Activated CD8-positive, alpha-beta memory T cell treated with anti-CD3 and anti-CD28 coated beads, Interleukin-2, amount 50 U/mL, for 48 hours (primary cell): ENCODE measurements around the gene MINPP1.
"Not testable (repeated sequence)": the region's sequence is repeated elsewhere in the genome, so short reads cannot be mapped to it uniquely, and the experiment has no call there.

Experiments used
- DNase-seq: peaks from one replicate; pipeline ENCODE4 v3.0.0-alpha.2; 2020

Gene MINPP1, protein sequence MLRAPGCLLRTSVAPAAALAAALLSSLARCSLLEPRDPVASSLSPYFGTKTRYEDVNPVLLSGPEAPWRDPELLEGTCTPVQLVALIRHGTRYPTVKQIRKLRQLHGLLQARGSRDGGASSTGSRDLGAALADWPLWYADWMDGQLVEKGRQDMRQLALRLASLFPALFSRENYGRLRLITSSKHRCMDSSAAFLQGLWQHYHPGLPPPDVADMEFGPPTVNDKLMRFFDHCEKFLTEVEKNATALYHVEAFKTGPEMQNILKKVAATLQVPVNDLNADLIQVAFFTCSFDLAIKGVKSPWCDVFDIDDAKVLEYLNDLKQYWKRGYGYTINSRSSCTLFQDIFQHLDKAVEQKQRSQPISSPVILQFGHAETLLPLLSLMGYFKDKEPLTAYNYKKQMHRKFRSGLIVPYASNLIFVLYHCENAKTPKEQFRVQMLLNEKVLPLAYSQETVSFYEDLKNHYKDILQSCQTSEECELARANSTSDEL

DNA sequence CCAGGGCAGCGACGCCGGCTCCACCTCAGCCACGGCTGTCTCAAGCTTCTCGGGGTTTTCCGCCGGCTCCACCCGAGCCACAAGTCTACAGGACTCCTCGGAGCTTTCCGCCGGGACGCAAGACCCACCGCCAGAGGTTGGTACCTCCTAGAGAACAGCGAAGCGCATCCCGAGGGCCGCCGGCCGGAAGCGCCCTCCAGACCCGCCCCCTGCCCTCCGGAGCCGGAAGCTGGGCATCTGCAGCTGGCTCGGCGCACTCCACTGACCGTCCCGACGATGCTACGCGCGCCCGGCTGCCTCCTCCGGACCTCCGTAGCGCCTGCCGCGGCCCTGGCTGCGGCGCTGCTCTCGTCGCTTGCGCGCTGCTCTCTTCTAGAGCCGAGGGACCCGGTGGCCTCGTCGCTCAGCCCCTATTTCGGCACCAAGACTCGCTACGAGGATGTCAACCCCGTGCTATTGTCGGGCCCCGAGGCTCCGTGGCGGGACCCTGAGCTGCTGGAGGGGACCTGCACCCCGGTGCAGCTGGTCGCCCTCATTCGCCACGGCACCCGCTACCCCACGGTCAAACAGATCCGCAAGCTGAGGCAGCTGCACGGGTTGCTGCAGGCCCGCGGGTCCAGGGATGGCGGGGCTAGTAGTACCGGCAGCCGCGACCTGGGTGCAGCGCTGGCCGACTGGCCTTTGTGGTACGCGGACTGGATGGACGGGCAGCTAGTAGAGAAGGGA lies at the start of gene MINPP1:
Gene MINPP1, plus strand, starts transcription at position 254 of the 726 bp plus-strand sequence. Its CDS starts 23 bp downstream, at position 277.
- DNase-seq = peak; percentile 90

DNA sequence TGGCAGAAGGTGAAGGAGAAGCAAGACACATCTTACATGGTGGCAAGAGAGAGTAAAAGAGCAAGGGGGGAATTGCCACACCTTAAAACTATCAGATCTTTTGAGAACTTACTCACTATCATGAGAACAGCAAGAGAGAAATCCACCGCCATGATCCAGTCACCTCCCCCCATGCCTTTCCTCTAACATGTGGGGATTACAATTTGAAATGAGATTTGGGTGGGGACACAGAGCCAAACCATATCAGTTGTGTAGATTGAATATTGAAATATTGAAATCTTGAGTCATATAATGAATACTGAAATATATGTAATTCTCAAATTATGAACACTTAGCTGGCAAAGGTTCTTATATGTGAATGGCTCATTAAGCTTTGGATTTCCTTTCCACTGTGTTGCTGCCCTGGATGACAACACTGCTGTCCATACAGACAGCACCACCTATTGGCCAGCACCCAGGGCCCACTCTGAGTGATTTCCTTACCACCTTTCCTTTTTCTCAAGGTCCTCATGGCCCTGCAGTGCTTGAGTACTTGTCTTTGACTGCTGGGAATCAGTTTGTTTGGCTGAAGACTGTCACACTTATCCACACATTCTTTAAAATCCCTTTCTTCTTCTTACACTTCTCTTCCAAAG lies 48.0 kb upstream of the MINPP1 start:
- not testable (repeated sequence) for DNase-seq

DNA sequence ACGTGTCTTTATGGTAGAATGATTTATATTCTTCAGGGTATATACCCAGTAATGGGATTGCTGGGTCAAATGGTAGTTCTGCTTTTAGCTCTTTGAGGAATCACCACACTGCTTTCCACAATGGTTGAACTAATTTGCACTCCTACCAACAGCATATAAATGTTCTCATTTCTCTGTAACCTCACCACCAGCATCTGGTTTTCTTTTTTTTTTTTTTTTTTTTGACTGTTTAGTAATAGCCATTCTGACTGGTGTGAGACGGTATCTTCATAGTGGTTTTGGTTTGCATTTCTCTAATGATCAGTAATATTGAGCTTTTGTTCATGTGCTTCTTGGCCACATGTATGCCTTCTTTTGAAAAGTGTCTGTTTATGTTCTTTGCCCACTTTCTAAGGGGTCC lies 42.9 kb upstream of the MINPP1 start:
- not testable (repeated sequence) for DNase-seq

DNA sequence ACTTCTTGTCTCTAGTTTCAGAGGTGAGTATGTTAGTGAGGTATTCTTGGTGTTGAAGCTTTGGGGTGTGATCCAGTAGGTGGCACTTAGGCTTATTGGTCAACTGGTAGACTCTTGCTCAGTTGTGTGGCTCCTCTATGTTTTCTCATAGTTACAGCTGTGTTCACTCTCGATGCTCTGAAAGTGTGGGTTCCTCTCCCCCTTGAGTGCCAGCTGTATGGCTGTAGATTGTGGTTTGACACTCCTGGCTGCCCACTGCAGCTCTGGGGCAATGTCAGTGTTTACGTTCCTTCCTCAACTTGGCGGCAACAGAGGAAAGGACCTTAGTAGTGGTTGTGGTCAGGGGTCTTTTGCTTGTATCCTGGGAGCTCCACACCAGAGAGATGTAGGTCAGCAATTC lies 37.8 kb upstream of the MINPP1 start:
- DNase-seq = not testable (repeated sequence)

DNA sequence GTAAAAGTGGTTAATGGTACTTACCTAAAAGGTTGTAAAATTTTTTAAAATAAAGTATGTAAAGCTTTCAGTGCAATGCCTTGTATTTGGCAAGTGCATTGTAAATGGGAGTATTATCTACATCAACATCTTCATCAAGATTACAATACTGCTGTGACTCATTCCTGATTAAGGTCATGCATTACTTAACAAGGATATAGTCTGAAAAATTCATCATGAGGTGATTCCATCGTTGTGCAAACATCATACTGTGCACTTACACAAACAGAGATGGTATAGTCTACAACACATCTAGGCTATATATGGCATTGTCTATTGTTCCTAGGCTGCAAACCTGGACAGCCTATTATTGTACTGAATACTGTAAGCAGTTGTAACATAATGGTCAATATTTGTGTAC lies 16.0 kb upstream of the MINPP1 start:
- DNase-seq = not testable (repeated sequence)

DNA sequence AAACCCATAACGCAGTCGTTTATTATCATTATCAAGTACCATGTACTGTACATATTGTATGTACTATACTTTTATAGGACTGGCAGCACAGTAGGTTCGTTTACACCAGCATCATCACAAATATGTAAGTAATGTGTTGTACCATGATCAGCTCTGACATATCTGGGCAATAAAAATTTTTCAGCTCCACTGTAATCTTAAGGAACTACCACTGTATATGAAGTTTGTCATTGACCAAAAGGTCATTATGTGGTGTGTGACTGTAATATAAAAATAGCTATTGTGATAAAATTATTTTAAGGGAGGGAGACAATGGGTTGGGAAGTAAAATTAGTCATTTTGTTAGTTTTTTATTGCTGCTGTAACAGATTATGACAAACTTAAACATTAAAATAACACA lies 14.4 kb upstream of the MINPP1 start:
- not testable (repeated sequence) for DNase-seq

DNA sequence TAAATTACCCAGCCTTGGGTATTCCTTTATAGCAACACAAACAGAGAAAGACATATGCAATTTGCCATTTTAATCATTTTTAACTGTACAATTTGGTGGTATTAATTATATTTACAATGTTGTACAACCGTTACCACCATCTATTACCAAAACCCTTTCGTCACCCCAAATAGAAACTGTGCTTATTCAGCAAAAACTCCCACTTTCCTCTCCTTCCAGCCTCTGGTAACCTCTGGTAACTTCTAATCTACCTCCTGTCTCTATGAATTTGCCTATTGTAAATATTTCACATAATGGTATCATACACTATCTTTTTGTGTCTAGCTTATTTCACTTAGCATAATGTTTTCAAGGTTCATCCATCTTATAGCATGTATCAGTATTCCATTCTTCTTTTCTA lies 12.2 kb upstream of the MINPP1 start:
- DNase-seq = not testable (repeated sequence)

DNA sequence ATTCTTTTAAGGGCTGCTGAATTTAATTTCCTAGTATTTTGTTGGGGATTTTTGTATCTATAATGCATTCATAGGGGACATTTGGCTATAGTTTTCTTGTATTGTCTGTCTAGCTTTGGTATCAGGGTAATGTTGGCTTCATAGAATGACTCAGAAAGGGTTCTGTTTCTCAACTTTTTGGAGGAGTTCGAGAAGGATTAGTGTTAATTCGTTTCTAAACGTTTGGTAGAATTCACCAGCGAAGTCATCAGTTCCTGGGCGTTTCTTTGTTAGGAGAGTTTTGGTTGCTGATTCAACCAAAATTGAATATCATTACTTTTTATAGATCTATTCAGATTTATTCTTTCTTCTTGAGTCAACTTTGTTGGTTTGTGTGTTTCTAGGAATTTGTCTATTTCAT lies 9.2 kb upstream of the MINPP1 start:
- not testable (repeated sequence) for DNase-seq

DNA sequence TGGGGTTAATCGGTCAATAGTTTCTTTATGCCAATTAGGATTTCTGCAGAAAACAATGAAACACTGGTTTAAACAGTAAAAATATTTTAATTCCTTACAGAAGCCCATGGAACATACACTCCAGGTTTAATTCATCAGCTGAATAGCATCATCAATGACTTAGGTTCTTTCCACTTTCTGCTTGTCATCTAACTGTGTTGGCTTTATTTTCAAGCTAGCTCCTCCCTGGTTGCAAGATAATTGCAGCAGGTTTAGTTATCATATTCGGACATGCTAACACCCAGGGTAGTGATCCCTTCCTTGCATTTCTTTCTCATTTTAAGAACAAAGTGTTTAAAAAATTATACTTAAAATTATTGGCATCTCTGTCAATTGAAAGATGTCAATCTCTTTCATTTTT lies 7.3 kb upstream of the MINPP1 start:
- not testable (repeated sequence) for DNase-seq

DNA sequence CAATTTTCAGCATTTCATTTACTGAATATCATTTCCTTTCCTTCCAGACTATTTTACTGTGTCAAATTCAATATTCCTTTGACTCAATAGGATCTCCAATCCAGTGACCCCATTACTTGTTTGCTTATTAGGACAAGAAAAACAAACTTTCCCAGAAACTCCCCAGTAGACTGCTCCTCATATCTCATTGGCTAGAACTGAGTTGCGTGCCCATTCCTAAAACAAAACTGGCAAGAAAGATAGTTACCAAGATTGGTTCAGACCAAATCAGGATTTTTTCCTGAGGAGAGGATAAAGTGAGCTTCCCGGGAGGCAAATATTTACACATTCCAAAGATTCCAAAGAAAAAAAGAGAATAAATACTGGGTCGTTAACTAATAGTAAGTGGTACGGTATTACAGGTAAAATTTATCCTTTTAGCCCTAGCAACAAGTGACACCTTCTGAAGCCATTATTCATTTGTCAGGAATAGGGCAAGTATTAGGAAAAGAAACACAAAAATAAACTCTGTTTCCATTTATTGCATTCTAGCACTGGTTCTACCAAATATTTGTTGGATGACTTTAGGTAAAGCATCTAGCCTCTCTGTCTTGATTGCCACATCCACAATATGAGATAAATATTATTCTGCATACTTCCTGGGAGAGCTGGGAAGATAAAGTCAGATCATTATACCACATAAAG lies 6.4 kb upstream of the MINPP1 start:
- not testable (repeated sequence) for DNase-seq

DNA sequence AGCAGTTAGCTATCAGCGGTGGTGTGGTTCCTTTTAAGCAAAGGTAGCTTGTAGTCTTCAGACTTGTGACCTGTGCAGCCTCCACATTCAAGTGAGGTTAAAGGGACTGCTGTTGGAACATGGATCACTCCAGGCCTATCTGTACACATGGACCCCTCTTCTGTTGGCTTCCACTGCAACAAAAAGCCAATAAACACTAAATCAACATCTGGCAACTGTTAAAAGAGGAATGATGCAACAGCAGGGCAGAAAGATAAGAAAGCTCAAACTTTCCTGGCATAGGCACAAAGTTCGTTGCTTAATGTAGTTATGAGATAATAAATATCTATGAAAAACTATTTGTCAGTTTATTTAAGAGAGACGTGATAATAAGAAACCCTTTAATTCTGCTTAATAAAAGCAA lies 4.0 kb upstream of the MINPP1 start:
- no peak for DNase-seq

DNA sequence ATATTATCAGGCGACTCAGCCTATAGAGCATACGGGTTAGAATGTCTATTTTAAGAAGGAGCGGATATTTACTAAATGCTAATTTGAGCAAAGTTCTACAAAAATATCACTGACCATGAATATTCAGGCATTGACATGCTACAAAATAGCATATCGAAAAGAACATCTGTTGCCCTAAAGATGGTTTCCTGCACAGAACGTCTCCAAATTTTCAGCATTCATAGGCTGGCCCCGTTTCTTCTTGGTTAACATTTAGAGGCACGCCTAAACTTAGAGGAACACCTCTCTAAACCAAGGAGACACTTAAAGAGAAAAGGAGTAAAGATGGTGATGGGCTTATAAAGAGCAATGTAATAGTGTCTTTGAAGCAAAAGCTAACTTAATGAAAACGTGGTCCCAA lies 1.3 kb upstream of the MINPP1 start:
- no peak for DNase-seq

DNA sequence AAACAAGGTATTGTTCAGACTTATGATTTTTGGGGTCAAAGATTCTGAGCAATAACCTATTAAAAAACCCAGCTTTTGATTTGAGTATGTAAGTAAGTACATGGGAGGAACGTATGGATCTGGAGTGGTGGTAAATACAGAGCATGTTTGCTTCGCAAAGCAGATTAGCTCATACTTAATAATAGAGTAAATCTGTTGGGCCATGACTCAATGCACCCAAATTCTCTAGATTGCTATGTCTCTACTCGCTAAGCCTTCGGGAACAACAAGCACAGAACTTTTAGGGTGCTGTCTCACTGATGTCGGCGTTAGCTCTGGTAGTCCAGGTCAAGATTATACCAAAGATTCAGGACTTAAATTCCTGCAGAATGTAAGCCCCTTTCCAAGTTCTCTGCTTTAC lies 807 bp upstream of the MINPP1 start:
- no peak for DNase-seq

DNA sequence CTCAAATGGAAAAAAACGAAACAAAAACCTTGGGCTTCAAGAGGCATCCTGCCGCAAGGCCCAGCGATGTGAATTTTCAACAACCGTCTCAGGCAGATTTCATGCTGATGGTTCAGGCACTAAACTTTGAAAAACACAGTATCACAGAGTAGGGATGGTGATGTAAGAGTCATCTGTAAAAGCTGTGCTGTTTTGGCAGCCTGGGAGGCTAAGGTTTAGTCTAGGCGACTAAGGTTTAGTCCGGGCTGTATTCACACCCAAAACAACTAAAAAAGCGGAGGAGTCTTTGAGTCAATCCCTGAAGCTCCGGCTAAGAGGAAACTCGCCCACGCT lies 420 bp upstream of the MINPP1 start:
- no peak for DNase-seq

DNA sequence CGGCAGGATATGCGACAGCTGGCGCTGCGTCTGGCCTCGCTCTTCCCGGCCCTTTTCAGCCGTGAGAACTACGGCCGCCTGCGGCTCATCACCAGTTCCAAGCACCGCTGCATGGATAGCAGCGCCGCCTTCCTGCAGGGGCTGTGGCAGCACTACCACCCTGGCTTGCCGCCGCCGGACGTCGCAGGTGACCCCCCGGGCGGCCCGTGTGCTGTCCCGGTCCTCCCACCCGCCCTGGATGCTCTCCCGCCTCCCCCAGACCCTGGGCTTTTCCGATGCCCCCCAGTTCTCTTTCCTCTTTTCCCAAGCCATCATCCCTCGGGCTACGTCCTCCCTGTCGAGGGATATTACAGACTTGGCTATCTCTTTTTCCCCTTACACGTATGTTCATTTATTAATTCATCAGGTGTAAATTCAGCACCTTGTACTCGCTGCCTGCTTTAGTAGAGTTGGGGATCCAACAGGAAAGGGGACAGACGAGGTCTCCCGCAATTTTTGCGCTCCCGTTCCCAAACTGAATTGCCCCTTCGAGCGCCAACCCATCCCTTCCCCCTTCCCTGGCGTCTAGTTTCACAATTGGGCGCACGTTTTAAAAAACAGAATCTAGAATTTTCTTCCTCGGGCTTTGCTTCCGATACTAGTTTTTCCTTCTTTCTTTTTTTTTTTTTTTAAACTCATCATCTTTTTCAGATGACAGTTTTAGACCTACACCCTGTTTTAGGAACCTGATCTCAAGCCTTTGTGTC lies 846 bp downstream of the MINPP1 start:
- peak; percentile 69 for DNase-seq

DNA sequence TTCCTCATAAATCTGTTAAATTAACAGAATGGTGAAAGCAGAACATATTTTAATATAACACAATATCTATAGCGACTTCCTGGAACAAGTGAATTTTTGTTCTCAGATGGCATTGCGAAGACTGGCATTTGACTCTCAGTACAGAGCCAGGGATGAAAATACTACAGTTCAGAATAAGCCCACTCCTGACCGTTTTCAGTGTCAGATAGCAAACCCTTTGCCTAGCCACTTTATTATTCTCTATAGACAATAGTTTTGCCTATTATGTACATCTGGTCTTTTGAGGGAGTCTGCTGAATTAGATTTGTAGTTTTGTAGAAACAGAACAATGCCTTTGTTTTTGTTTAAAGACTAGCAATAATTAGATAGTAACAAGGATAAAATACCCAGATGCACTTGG lies 2.3 kb downstream of the MINPP1 start:
- DNase-seq = no peak

DNA sequence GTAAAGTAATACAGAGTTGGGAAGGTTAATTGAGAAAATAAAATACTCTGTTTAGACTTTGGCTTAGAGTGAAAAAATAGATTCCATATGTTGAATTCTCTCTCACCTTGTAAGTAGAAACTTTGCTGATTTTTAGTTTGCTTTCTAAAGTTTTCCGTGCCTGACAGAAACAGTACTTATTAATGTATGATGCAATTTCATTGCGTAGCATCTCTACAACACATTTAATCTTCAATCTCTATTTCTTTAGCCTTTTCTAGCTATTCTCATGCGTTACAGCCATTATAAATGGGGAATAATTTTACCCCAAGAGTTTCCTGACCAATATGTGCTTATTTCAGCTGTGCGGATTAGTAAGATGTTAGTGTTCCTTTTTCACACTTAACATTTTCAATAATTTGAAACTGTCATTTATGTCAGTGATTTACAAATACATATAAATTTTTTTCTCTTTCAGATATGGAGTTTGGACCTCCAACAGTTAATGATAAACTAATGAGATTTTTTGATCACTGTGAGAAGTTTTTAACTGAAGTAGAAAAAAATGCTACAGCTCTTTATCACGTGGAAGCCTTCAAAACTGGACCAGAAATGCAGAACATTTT lies 3.3 kb downstream of the MINPP1 start:
- DNase-seq = no peak

DNA sequence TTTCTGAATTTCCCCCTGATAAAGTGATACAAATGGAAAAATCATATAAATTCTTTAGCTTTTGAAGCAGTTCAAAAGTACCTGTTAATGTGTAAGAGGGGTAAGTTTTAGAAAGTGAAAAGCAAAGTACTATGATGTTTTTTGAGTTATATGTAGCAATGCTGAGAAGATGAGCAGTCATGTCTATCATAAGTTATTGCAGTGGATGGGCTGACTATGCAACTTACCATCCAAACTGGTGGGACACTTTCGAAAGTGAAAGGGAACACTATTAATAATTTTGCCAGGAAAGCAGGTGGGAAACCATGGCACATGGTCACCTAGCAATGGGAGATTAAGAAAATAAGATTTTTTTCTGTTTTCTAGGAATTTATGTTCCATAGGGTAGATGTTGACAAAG lies 4.1 kb downstream of the MINPP1 start:
- DNase-seq = no peak

DNA sequence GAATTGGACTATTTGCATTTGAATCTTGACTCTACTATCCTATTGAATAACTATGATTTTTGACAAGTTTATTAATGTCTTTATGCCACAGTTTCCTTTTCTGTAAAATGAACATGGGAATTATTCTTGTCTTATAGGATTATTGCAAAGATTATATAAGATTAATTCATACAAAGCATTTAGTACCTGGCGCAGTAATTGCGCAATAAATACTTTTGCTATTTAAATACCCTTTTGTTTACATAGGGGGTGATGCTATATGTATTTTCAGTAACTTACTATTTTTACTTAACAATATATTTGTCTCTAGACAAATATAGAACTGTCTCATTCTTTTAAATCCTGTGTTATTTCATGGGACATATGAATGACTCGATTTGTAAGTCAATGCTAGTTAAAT lies 5.3 kb downstream of the MINPP1 start:
- no peak for DNase-seq

DNA sequence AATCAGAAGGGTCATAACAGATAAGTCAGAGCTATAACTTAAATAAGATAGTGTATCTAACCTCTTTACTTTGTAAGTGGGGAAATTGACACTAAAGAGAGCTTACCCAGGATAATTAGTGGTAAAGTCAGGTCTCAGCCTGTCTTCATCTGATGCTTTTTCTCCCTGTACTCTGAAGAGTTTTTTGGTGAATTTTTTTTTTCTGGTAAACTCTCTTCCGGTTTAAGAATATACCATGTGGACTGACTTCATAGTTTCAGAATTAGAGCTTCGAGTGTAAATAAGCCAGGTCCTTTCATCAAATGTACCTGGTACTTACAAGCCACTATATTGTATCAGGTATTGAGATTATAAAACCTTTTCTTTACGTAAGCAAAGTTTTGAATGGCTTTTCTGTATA lies 6.8 kb downstream of the MINPP1 start:
- DNase-seq = no peak

DNA sequence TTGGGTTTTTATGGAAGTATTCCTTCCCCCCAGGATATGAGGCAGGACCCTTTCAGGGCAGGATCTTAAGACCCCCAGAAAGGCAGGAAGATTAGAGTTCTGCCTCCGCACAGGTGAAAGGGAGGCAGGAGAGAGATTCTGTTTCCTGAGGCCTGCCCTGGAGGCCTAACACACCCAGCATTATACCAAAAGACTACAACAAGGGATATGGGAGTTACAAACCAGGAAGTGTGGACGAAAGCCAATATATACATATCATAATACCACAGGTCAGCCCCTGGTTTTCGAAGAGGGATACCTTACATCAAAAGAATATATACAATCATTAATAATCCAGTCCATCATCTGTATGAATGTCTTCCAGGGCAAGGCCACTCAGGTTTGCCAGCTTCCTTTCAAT lies 14.2 kb downstream of the MINPP1 start:
- no peak for DNase-seq

DNA sequence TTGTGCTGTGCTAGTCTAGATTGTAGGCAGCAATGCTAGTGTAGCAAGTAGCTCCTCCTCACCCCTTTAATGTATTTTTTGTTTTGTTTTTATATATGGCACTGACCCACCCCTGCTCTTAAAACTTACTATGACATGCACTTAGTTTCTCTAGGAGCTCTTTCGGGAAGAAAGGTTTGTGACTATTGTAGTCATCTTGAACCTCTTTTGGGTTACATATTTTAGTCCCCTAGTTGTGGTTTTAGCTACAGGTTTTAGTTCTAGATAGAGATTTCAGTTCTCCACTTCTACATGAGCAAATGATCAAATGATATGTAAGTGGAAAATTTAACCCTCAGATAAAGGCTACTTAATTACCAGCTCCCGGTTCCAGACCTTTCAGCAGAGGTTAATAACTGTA lies 14.9 kb downstream of the MINPP1 start:
- DNase-seq = no peak
